IMR-90 (cell line): ENCODE data around the gene FGF2. TPM values are rescaled to one million over a fixed set of nuclear protein-coding genes. Genes with fewer than 3 reads are reported as not detected.

Source experiments
- ATAC-seq: fragments of 200-7000 bp; cut with Tn5 transposase; 2 replicates; pipeline ENCODE4 v1.9.1; 2020; ENCODE audit warnings: low read depth, mild to moderate bottlenecking, moderate library complexity
- BruUV-seq: library from RNA; stranded (reverse); fragments of 400-500 nt; replicated peaks from 2 replicates; lab custom pipeline; 2021; lab: Mats Ljungman, UMichigan
- CTCF ChIA-PET: fragments of 300-600 bp; formaldehyde crosslinking; extraction: SDS; loops from one replicate; lab custom pipeline; 2021; ENCODE audit warnings: antibody characterized with exemption; lab: Yijun Ruan, JAX
- POLR2A ChIA-PET: fragments of 300-600 bp; sonication (Branson Sonifier 250); formaldehyde crosslinking; loops from one replicate; lab custom pipeline; 2022; ENCODE audit warnings: antibody characterized with exemption; ENCODE audit not compliant: unreplicated experiment; lab: Charles Lee
- DNase-seq: peaks from one replicate; pipeline ENCODE4 v3.0.0; 2013
- H2AFZ ChIP-seq: replicated peaks from 2 replicates; pipeline ENCODE3; 2013; ENCODE audit warnings: low read length, mild to moderate bottlenecking; ENCODE audit not compliant: poor library complexity
- H2AK5ac ChIP-seq: 2 replicates; pipeline ENCODE4 v1.6.1; 2013; ENCODE audit warnings: low read depth, low read length, inconsistent platforms
- H2AK9ac ChIP-seq: replicated peaks from 2 replicates; pipeline ENCODE3; 2013; ENCODE audit warnings: mild to moderate bottlenecking, low read depth, low read length, moderate library complexity; ENCODE audit not compliant: poor library complexity
- H2BK120ac ChIP-seq: 2 replicates; pipeline ENCODE4 v1.6.1; 2013; ENCODE audit warnings: low read depth, low read length, inconsistent platforms
- H2BK15ac ChIP-seq: 3 replicates; pipeline ENCODE4 v1.6.1; 2013; ENCODE audit warnings: low read depth, low read length, inconsistent platforms
- H2BK20ac ChIP-seq: 2 replicates; pipeline ENCODE4 v1.6.1; 2013; ENCODE audit warnings: low read depth, mild to moderate bottlenecking, inconsistent platforms, low read length, moderate library complexity
- H2BK5ac ChIP-seq: 2 replicates; pipeline ENCODE4 v1.6.1; 2013; ENCODE audit warnings: mild to moderate bottlenecking, low read depth, low read length, inconsistent platforms; ENCODE audit not compliant: poor library complexity, severe bottlenecking
- H3K14ac ChIP-seq: replicated peaks from 2 replicates; pipeline ENCODE4 v1.6.1; 2013; ENCODE audit warnings: low read depth, low read length, inconsistent platforms
- H3K18ac ChIP-seq: 2 replicates; pipeline ENCODE4 v1.6.1; 2013; ENCODE audit warnings: low read depth, low read length, control low read depth
- H3K23ac ChIP-seq: 2 replicates; pipeline ENCODE4 v1.6.1; 2013; ENCODE audit warnings: low read depth, low read length, inconsistent platforms
- H3K27ac ChIP-seq: 2 replicates; pipeline ENCODE4 v1.5.1; 2013; ENCODE audit warnings: mild to moderate bottlenecking, control low read depth, low read length; ENCODE audit not compliant: insufficient read depth
- H3K27me3 ChIP-seq: 2 replicates; pipeline ENCODE4 v1.6.1; 2013; ENCODE audit warnings: low read length; ENCODE audit not compliant: control insufficient read depth, insufficient read depth
- H3K36me3 ChIP-seq: 2 replicates; pipeline ENCODE4 v1.6.1; 2013; ENCODE audit warnings: low read length, mixed read lengths; ENCODE audit not compliant: control insufficient read depth, insufficient read depth
- H3K4ac ChIP-seq: 2 replicates; pipeline ENCODE4 v1.6.1; 2013; ENCODE audit warnings: low read depth, low read length, inconsistent platforms
- H3K4me1 ChIP-seq: 2 replicates; pipeline ENCODE4 v1.6.1; 2013; ENCODE audit warnings: low read length, mixed read lengths; ENCODE audit not compliant: control insufficient read depth, insufficient read depth
- H3K4me2 ChIP-seq: 2 replicates; pipeline ENCODE4 v1.6.1; 2013; ENCODE audit warnings: low read depth, mild to moderate bottlenecking, control low read depth, low read length, moderate library complexity
- H3K4me3 ChIP-seq: 2 replicates; pipeline ENCODE4 v1.5.1; 2013; ENCODE audit warnings: low read depth, mild to moderate bottlenecking, control low read depth, low read length, moderate library complexity; ENCODE audit not compliant: insufficient read depth
- H3K56ac ChIP-seq: 2 replicates; pipeline ENCODE4 v1.6.1; 2013; ENCODE audit warnings: low read length, inconsistent platforms; ENCODE audit not compliant: insufficient read depth; ENCODE audit errors: extremely low read depth
- H3K79me1 ChIP-seq, 2 experiments: 2 replicates each; pipeline ENCODE4 v1.6.1; 2013; ENCODE audit warnings: low read length in 2 of 2, inconsistent platforms in 1 of 2, low read depth in 1 of 2
- H3K9ac ChIP-seq: 2 replicates; pipeline ENCODE4 v1.6.1; 2013; ENCODE audit warnings: low read depth, low read length, control low read depth
- H3K9me1 ChIP-seq: 2 replicates; pipeline ENCODE4 v1.6.1; 2013; ENCODE audit warnings: low read length, inconsistent platforms; ENCODE audit not compliant: insufficient read depth
- H3K9me3 ChIP-seq: 2 replicates; pipeline ENCODE4 v1.6.1; 2013; ENCODE audit warnings: low read length; ENCODE audit not compliant: control insufficient read depth, insufficient read depth
- H4K20me1 ChIP-seq: 2 replicates; pipeline ENCODE4 v1.6.1; 2013; ENCODE audit warnings: low read length, inconsistent platforms; ENCODE audit not compliant: insufficient read depth
- H4K5ac ChIP-seq: 2 replicates; pipeline ENCODE4 v1.6.1; 2013; ENCODE audit warnings: mild to moderate bottlenecking, low read depth, low read length, control low read depth
- H4K8ac ChIP-seq, 2 experiments: 2 replicates each; pipeline ENCODE4 v1.6.1; 2013; ENCODE audit warnings: low read depth in 2 of 2, low read length in 2 of 2, control low read depth in 1 of 2, inconsistent platforms in 1 of 2
- H4K91ac ChIP-seq: 2 replicates; pipeline ENCODE4 v1.6.1; 2013; ENCODE audit warnings: low read depth, low read length, inconsistent platforms; ENCODE audit not compliant: insufficient read depth
- BHLHE40 ChIP-seq: fragments of 150-350 bp; IDR thresholded peaks from 2 replicates; pipeline ENCODE4 v1.6.1; 2016; ENCODE audit warnings: mild to moderate bottlenecking, low read depth, low read length
- CEBPB ChIP-seq: IDR thresholded peaks from 2 replicates; pipeline ENCODE4 v1.6.1; 2012; ENCODE audit warnings: low read depth, low read length, improper control_type of control experiment
- CHD1 ChIP-seq: IDR thresholded peaks from 2 replicates; pipeline ENCODE4 v1.6.1; 2012; ENCODE audit warnings: low read depth, low read length, improper control_type of control experiment
- CTCF ChIP-seq: conservative IDR thresholded peaks from 2 replicates; pipeline ENCODE4 v1.5.1; 2012; ENCODE audit warnings: mild to moderate bottlenecking, low read depth, low read length, improper control_type of control experiment
- ELK1 ChIP-seq: fragments of 150-350 bp; IDR thresholded peaks from 2 replicates; pipeline ENCODE4 v1.6.1; 2016; ENCODE audit warnings: low read depth, mild to moderate bottlenecking, low read length, moderate library complexity, borderline replicate concordance
- MAZ ChIP-seq: IDR thresholded peaks from 2 replicates; pipeline ENCODE4 v1.6.1; 2012; ENCODE audit warnings: low read depth, mild to moderate bottlenecking, low read length, improper control_type of control experiment, moderate library complexity, borderline replicate concordance
- MXI1 ChIP-seq: IDR thresholded peaks from 2 replicates; pipeline ENCODE4 v1.6.1; 2012; ENCODE audit warnings: low read depth, mild to moderate bottlenecking, low read length, moderate library complexity, borderline replicate concordance
- NFE2L2 ChIP-seq: fragments of 150-350 bp; IDR thresholded peaks from 2 replicates; pipeline ENCODE4 v1.6.1; 2016; ENCODE audit warnings: low read depth, mild to moderate bottlenecking, low read length
- POLR2A ChIP-seq: IDR thresholded peaks from 2 replicates; pipeline ENCODE4 v1.6.1; 2012; ENCODE audit warnings: mild to moderate bottlenecking, low read depth, low read length
- RAD21 ChIP-seq: IDR thresholded peaks from 2 replicates; pipeline ENCODE4 v1.6.1; 2012; ENCODE audit warnings: low read length, improper control_type of control experiment
- RFX5 ChIP-seq: IDR thresholded peaks from 2 replicates; pipeline ENCODE4 v1.8.0; 2012; ENCODE audit warnings: low read depth, mild to moderate bottlenecking, low read length, moderate library complexity
- SMC3 ChIP-seq: fragments of 150-350 bp; IDR thresholded peaks from 2 replicates; pipeline ENCODE4 v1.6.1; 2016; ENCODE audit warnings: low read depth, mild to moderate bottlenecking, antibody characterized with exemption, low read length, moderate library complexity
- USF2 ChIP-seq: fragments of 150-350 bp; IDR thresholded peaks from 2 replicates; pipeline ENCODE4 v1.6.1; 2017; ENCODE audit warnings: mild to moderate bottlenecking, antibody characterized with exemption, low read length, low read depth
- WGBS, 2 experiments: methylation state at CpG; one replicate each; pipeline versions ENCODE4 v1.1.5 to v1.1.7; 2013; ENCODE audit warnings: missing lambda C conversion rate in 2 of 2; ENCODE audit not compliant: insufficient read length in 1 of 2; ENCODE audit errors: extremely low coverage in 2 of 2; 5-methylcytosine and 5-hydroxymethylcytosine counted together
- dilution Hi-C: fragments of 300-500 bp; cut with HindIII; formaldehyde crosslinking; loops from one replicate; pipeline ENCODE4 v1.14.3; 2018; ENCODE audit warnings: low sequenced_read_pairs; ENCODE audit not compliant: unreplicated experiment
- in situ Hi-C: fragments of 300-500 bp; cut with MboI; formaldehyde crosslinking; loops from 3 replicates; pipeline ENCODE4 v1.14.3; 2019; ENCODE audit warnings: low sequenced_read_pairs, inconsistent platforms, mixed read lengths
- intact Hi-C: fragments of 100-400 bp; cut with micrococcal nuclease; formaldehyde crosslinking; loops from 2 replicates; pipeline ENCODE4 v1.10.0; 2022
- polyA plus RNA-seq, 3 experiments: library from polyadenylated mRNA; depleted of rRNA; stranded (reverse); fragments of >200 nt; gene quantifications; 2 replicates each; pipeline ENCODE4 v1.2.3, GENCODE V29; 2012; ENCODE audit warnings: low replicate concordance in 1 of 3
- total RNA-seq: library from RNA; depleted of rRNA; stranded (reverse); fragments of >200 nt; gene quantifications from 2 replicates; pipeline ENCODE4 v1.2.3, GENCODE V29; 2012

Gene FGF2
- total and polyA plus RNA-seq, 2 of the 4 experiments (the other 2 are of a cell fraction): 12.9 to 27.1 TPM

- Histone ChIP-seq H2BK120ac (no peak overlapping the region), H3K27ac (no peak overlapping the region), H3K14ac (no peak overlapping the region), H2BK15ac (no peak overlapping the region), H3K4me3 (no peak overlapping the region), H4K20me1 (peaks cover 59% of the 10 kb centered on the region), H2AK9ac (no peak overlapping the region), H3K4me2 (peak overlapping the region; percentile 8; the same call in 1 of the 2 replicates), H4K5ac (no peak overlapping the region), H3K9ac (no peak overlapping the region), H3K79me1 (peaks cover 8 to 76% of the 10 kb centered on the region in 2 experiments; a peak in 3 of 4 replicates), H3K4ac (no peak overlapping the region), H2AFZ (no peak overlapping the region), H2AK5ac (no peak overlapping the region), H3K27me3 (no peaks in the 10 kb centered on the region), H3K9me3 (no peaks in the 10 kb centered on the region), H3K4me1 (peaks cover 7% of the 10 kb centered on the region), H3K36me3 (peaks cover 22% of the 10 kb centered on the region), H2BK5ac (no peak overlapping the region), H3K56ac (no peak overlapping the region), H4K8ac (no peak overlapping the region), H2BK20ac (no peak overlapping the region), H4K91ac (no peak overlapping the region), H3K9me1 (peaks cover 16% of the 10 kb centered on the region), H3K18ac (no peak overlapping the region), H3K23ac (no peak overlapping the region)
- in situ Hi-C loops (no loop called here), intact Hi-C loops (loop anchor here (10.0 kb wide), 1 partner anchor 232 kb away; no protein-coding TSS in a partner anchor), dilution Hi-C loops (no loop called here)
- CTCF ChIA-PET: interaction anchor here (1.4 kb wide), 1 partner anchor 77 kb away, joined by 3 read pairs; no protein-coding TSS in a partner anchor
- no peak for ATAC-seq
- no CpG with 5 or more reads among the region's 2 CpGs for WGBS, 2 experiments
- peak; percentile 65 for DNase-seq
- TF ChIP-seq CHD1 (no peak), SMC3 (no peak), CEBPB (no peak), ELK1 (no peak), CTCF (no peak), USF2 (no peak), MAZ (no peak), BHLHE40 (no peak), NFE2L2 (no peak), POLR2A (no peak), RAD21 (no peak), RFX5 (no peak), MXI1 (no peak)
- POLR2A ChIA-PET: no interaction called here
- BruUV-seq: no TSS peak
These were observed 10.3 kb downstream of the FGF2 start for GRCh38 chr4:122836941-122837340.
